Neural crest cell (in vitro differentiated cells): ENCODE measurements around the gene KCNA4. TPM values are rescaled to one million over a fixed set of nuclear protein-coding genes. Genes with fewer than 3 reads are reported as not detected.

Source experiments
- DNase-seq: peaks from one replicate; pipeline ENCODE4 v3.0.0; 2021; ENCODE audit warnings: low read depth, mixed read lengths, low spot score
- H3K27ac Mint-ChIP-seq: one replicate; pipeline ENCODE4 v1.8.0; 2021; ENCODE audit warnings: mild to moderate bottlenecking, mixed read lengths; ENCODE audit not compliant: unreplicated experiment
- H3K27me3 Mint-ChIP-seq: 2 replicates; pipeline ENCODE4 v1.8.0; 2021; ENCODE audit warnings: low read depth, mild to moderate bottlenecking, mixed read lengths
- H3K36me3 Mint-ChIP-seq: 2 replicates; pipeline ENCODE4 v1.8.0; 2021; ENCODE audit warnings: low read depth, mild to moderate bottlenecking, mixed read lengths
- H3K4me1 Mint-ChIP-seq: 2 replicates; pipeline ENCODE4 v1.8.0; 2021; ENCODE audit warnings: mixed read lengths
- H3K4me3 Mint-ChIP-seq: one replicate; pipeline ENCODE4 v1.8.0; 2021; ENCODE audit warnings: mild to moderate bottlenecking, mixed read lengths
- H3K9me3 Mint-ChIP-seq: 2 replicates; pipeline ENCODE4 v1.8.0; 2021; ENCODE audit warnings: mixed read lengths
- CTCF ChIP-seq: fragments of 200-600 bp; sonication (generic); conservative IDR thresholded peaks from 2 replicates; pipeline ENCODE4 v1.5.0; 2021; ENCODE audit warnings: antibody characterized with exemption, mild to moderate bottlenecking
- long read RNA-seq: library from polyadenylated mRNA; unstranded; transcript quantifications from one replicate; pipeline ENCODE4 v2.0.0, GENCODE V29; 2020
- total RNA-seq: library from RNA; stranded (reverse); gene quantifications from 2 replicates; pipeline ENCODE4 v1.2.1, GENCODE V29; 2021

KCNA4 gene
- total RNA-seq, result 1.2 TPM in 2 replicates
- long read RNA-seq, result 0 reads

DNA sequence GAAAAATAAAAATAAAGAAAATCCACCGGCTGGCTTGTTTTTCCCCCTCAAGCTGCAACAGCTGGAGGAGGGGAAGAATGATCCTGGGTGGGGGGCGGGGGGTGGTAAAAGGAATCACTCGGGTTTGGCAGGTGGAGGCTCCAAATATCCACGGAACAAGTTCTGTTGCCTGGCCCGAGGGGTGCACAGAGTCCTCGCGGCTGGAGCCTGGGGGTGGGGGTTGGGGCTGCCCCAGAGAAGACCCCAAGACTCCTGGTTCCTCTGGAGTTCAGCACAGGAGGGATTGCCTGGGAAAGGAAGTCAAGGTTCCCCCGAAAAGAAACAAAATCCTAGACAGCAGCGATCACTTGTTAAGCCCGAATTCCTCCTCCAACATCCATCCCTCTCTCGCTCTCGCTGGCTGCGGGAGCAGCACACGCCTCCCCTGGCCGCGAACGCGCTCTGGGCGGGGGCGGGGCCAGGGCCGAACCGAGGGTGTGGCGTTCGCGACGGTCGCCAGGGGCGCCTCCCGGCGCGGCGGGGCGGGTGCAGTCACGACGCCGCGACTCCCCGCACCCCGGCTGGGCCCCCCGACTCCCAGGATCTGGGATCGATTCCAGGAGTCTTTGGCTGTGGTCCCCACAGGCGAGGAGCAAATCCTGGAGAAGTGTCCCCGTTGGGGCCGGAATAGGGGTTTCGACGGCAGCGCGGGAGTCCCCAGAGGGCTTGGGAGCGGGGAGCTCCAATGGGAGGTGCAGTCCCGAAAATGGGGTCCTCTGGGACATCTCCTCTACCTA lies at the start of gene KCNA4:
Gene KCNA4 (minus strand): TSS at position 443 of the 776 bp plus-strand sequence. CDS start 4,352 bp downstream, outside the sequence.
- H3K4me1 Mint-ChIP-seq, result no peaks in the 10 kb centered on the region
- peaks cover 3% of the 10 kb centered on the region for H3K9me3 Mint-ChIP-seq
- H3K4me3 Mint-ChIP-seq, result peak within 1 kb of the TSS; percentile 74
- H3K36me3 Mint-ChIP-seq, result no peaks in the 10 kb centered on the region
- peak; percentile 46 for DNase-seq
- TF ChIP-seq CTCF, result peak; percentile 60
- H3K27me3 Mint-ChIP-seq, result peaks cover 39% of the 10 kb centered on the region
- H3K27ac Mint-ChIP-seq, result no peak within 1 kb of the TSS

GRCh38 chr11:30062103-30062502 lies 45.3 kb upstream of the KCNA4 start:
- peaks cover 16% of the 10 kb centered on the region for H3K9me3 Mint-ChIP-seq
- H3K27ac Mint-ChIP-seq, result no peak overlapping the region
- DNase-seq, result no peak
- TF ChIP-seq CTCF, result no peak
- no peaks in the 10 kb centered on the region for H3K4me1 Mint-ChIP-seq
- peaks cover 10% of the 10 kb centered on the region for H3K36me3 Mint-ChIP-seq
- no peak overlapping the region for H3K4me3 Mint-ChIP-seq
- H3K27me3 Mint-ChIP-seq, result peaks cover 5% of the 10 kb centered on the region

DNA sequence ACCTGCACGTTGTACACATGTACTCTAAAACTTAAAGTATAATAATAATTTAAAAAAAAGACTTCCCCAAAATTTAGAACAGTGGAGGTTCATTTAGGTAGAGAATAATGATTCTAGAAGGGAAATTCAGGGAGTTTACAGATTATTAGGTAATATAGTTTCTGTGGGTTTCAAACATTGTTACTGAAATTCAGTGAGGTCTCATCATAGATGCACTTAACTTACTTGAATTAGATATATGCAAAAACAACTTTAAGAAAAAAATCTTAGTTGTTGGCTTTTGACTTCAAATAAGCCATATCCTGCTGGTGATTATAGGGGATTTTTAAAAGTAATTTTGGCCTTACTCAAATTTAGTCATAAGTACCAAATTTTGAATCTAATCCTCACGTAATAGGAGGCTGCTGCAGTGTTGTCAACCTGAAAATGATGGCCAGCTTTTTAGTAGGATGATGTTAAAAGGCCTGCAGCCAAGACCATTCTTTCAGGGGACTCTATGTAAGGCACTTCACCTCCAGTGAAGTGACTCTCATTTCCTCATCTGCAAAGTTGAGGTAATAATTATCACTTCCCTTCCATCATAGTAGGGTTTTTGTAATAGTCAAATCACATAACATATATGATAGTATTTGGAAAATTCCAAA lies 42.5 kb upstream of the KCNA4 start:
- no peak for TF ChIP-seq CTCF
- Mint-ChIP-seq H3K4me1 (no peaks in the 10 kb centered on the region), H3K27ac (no peak overlapping the region), H3K27me3 (peaks cover 3% of the 10 kb centered on the region), H3K36me3 (no peaks in the 10 kb centered on the region), H3K9me3 (peaks cover 9% of the 10 kb centered on the region), H3K4me3 (no peak overlapping the region)
- no peak for DNase-seq

- no peak overlapping the region for H3K27ac Mint-ChIP-seq
Measured at GRCh38 chr11:30049214-30049613, 32.4 kb upstream of the KCNA4 start.

DNA sequence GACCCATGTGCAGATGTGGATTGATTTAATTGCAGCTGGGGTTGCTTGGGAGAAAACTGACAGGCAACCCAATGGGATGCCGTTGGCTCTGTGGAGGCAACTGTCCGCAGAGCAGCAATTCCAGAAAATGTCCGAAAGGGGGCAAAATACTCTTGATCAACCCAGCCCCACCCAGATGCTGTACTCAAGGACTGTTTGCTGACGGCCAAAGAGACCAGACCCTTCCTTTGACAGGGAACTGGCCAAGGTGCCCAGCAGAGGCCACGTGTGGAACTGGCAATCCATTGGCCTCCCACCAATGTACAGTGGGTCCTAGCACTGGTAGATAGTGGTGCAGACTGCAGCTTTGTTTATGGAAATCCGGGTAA lies 29.7 kb upstream of the KCNA4 start:
- H3K27me3 Mint-ChIP-seq, result no peaks in the 10 kb centered on the region
- peaks cover 2% of the 10 kb centered on the region for H3K9me3 Mint-ChIP-seq
- H3K4me1 Mint-ChIP-seq, result peaks cover 17% of the 10 kb centered on the region
- no peak overlapping the region for H3K27ac Mint-ChIP-seq
- H3K4me3 Mint-ChIP-seq, result no peak overlapping the region
- no peak for TF ChIP-seq CTCF
- peaks cover 3% of the 10 kb centered on the region for H3K36me3 Mint-ChIP-seq
- DNase-seq, result no peak

More at GRCh38 chr11:30049214-30049613, 32.4 kb upstream of the KCNA4 start:
- no peak overlapping the region for H3K4me3 Mint-ChIP-seq
- peaks cover 2% of the 10 kb centered on the region for H3K9me3 Mint-ChIP-seq
- TF ChIP-seq CTCF, result no peak
- no peak for DNase-seq
- H3K4me1 Mint-ChIP-seq, result peaks cover 17% of the 10 kb centered on the region
- H3K36me3 Mint-ChIP-seq, result peaks cover 3% of the 10 kb centered on the region
- H3K27me3 Mint-ChIP-seq, result no peaks in the 10 kb centered on the region
